ENCODE data around the gene PREP. TPM values are rescaled to one million over a fixed set of nuclear protein-coding genes. Genes with fewer than 3 reads are reported as not detected.
A peak's percentile ranks its signal among the peaks of the same experiment; 100 is the strongest.

The PREP gene
- total RNA-seq, result 10 to 100 TPM; 46.4 to 46.9 TPM

DNA sequence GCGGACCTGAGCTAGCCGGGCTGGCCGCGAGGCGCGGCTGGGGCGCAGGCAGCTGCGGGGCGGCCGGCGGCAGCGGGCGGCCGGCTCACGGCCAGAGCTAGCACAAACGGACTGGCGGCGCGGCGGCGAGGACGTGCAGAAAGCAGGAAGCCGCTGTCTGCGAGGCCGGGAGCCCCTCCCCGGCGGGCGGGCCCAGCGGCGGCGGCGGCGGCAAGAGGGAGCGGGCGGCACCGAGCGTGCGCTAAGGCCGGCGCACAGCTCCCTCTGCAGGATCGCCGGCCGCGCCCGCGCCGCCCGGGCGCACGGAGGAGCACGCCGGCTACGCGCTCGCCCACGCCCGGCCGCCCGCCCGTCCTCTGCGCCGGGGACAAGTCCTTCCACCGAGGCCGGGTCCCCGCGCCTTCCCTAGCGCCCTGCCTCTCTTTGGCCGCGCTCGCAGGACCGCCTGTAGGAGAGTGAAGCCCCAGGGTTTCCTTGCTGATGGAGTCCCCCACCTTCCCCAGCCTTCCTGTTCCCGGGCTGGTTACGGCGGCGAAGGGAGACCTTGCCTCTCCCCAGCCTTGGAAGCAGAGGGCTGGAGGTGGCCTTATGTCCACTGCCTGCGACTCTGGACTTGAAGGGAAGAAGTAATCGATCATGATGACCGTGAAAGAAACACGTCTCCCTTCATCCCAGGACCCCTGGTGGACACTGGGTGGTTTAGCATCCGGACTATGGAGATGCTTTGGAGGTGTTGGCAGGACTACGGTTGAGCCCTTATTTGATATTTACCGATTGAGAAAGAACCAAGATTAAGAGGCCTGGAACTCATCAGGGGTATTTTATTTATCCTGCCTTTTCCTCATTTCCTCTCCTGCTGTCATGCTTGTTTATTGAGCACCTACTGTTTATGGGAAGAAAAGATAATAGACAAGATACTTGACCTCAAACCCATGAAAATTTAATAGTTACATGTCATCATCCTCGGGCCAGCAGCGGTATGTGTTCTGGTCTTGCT is at the start of gene PREP:
TSS of gene PREP (minus strand) at position 144 of the 997 bp plus-strand sequence. CDS start 191 bp downstream, outside the sequence.
- Mint-ChIP-seq H3K36me3 (ENCODE audit: low read depth) (no peaks in the 10 kb centered on the region), H3K4me1 (ENCODE audit: low read depth) (peaks cover 56% of the 10 kb centered on the region), H3K27me3 (peaks cover 3% of the 10 kb centered on the region), H3K9me3 (no peaks in the 10 kb centered on the region), H3K4me3 (peak within 1 kb of the TSS; percentile 84), H3K27ac (peak within 1 kb of the TSS; percentile 79)
- DNase-seq (peak; percentile 84), ATAC-seq (peak; percentile 95)
- ChIA-PET CTCF (interaction anchor here (0.8 to 2.1 kb wide), 23 partner anchors 8 to 434 kb away, joined by 3 to 14 read pairs (median 4); no protein-coding TSS in a partner anchor), POLR2A (interaction anchor here (1.0 kb wide), 1 partner anchor 13 kb away, joined by 3 read pairs; no protein-coding TSS in a partner anchor)
- intact Hi-C loops (cut with micrococcal nuclease), result loop anchor here (5.0 kb wide), 1 partner anchor 316 kb away; no protein-coding TSS in a partner anchor
- TF ChIP-seq, protein P1, sequence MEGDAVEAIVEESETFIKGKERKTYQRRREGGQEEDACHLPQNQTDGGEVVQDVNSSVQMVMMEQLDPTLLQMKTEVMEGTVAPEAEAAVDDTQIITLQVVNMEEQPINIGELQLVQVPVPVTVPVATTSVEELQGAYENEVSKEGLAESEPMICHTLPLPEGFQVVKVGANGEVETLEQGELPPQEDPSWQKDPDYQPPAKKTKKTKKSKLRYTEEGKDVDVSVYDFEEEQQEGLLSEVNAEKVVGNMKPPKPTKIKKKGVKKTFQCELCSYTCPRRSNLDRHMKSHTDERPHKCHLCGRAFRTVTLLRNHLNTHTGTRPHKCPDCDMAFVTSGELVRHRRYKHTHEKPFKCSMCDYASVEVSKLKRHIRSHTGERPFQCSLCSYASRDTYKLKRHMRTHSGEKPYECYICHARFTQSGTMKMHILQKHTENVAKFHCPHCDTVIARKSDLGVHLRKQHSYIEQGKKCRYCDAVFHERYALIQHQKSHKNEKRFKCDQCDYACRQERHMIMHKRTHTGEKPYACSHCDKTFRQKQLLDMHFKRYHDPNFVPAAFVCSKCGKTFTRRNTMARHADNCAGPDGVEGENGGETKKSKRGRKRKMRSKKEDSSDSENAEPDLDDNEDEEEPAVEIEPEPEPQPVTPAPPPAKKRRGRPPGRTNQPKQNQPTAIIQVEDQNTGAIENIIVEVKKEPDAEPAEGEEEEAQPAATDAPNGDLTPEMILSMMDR (IDR thresholded peaks at IDR 0.05), result peak; percentile 80

DNA sequence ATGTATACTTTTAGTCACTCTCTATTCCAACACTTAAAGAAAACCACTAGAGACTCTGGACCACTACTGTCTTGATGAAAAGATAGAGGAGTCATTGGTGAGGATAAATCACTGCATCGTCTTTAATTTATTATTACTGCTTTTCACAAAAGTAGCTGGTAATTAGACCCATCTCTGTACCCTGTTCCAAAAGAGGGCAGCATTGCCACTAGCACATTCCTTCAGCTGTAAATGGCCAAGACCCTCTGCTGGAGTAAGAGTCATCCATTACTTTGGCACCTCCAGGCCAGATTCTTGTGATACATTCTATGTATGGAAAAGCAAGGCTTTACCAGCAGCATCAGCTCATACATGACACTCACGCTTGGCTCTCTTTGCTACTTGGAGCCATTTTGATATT is 49.5 kb upstream of the PREP start:
- H3K27me3 Mint-ChIP-seq, result no peaks in the 10 kb centered on the region
- intact Hi-C loops (cut with micrococcal nuclease), result no loop called here
- peaks cover 30% of the 10 kb centered on the region for H3K4me1 Mint-ChIP-seq (ENCODE audit: low read depth)
- ChIA-PET CTCF (interaction anchor here (1.3 to 3.4 kb wide), 2 partner anchors 20 to 31 kb away, joined by 3 to 22 read pairs; no protein-coding TSS in a partner anchor), POLR2A (no interaction called here)
- TF ChIP-seq, protein P1 (IDR thresholded peaks at IDR 0.05), result no peak
- no peaks in the 10 kb centered on the region for H3K9me3 Mint-ChIP-seq
- peak overlapping the region; percentile 42 for H3K27ac Mint-ChIP-seq
- DNase-seq, result no peak
- no peak overlapping the region for H3K4me3 Mint-ChIP-seq
- peaks cover 4% of the 10 kb centered on the region for H3K36me3 Mint-ChIP-seq (ENCODE audit: low read depth)
- ATAC-seq, result no peak

- CTCF ChIA-PET, result no interaction called here
- H3K4me3 Mint-ChIP-seq, result no peak overlapping the region
- H3K27me3 Mint-ChIP-seq, result no peaks in the 10 kb centered on the region
- H3K27ac Mint-ChIP-seq, result no peak overlapping the region
- H3K36me3 Mint-ChIP-seq (ENCODE audit: low read depth), result peaks cover 3% of the 10 kb centered on the region
- ATAC-seq (no peak), DNase-seq (no peak)
- H3K4me1 Mint-ChIP-seq (ENCODE audit: low read depth), result peaks cover 28% of the 10 kb centered on the region
- intact Hi-C loops (cut with micrococcal nuclease), result no loop called here
- no peaks in the 10 kb centered on the region for H3K9me3 Mint-ChIP-seq
- POLR2A ChIA-PET, result no interaction called here
- TF ChIP-seq, protein P1 (IDR thresholded peaks at IDR 0.05), result no peak
These were observed 47.0 kb upstream of the PREP start for GRCh38 chr6:105449756-105450390.

DNA sequence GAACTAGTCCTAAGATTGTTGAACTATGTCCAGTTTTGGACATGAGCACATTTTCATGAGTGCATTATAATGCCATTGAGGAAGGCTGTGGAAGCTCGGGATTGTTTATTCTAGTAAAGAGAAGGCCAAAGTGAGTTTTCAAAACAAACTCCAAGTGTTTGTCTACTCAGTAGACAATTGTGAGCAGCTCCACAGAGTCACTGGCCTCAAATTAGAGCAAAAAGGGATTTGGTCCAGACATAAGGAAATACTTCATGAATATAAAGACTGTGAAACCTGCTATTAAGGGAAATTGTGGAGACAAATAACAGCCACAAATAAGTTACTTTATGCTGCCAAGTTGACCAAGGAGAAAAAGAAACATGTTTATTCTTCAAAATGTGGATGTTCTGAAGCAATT is 42.6 kb upstream of the PREP start:
- H3K36me3 Mint-ChIP-seq (ENCODE audit: low read depth), result no peaks in the 10 kb centered on the region
- H3K4me3 Mint-ChIP-seq, result no peak overlapping the region
- no peaks in the 10 kb centered on the region for H3K4me1 Mint-ChIP-seq (ENCODE audit: low read depth)
- no peaks in the 10 kb centered on the region for H3K27me3 Mint-ChIP-seq
- no peak overlapping the region for H3K27ac Mint-ChIP-seq
- ChIA-PET CTCF (interaction anchor here (1.0 to 2.4 kb wide), 4 partner anchors 13 to 41 kb away, joined by 3 to 11 read pairs (median 4); no protein-coding TSS in a partner anchor), POLR2A (no interaction called here)
- ATAC-seq (no peak), DNase-seq (no peak)
- TF ChIP-seq, protein P1 (IDR thresholded peaks at IDR 0.05), result no peak
- H3K9me3 Mint-ChIP-seq, result no peaks in the 10 kb centered on the region
- intact Hi-C loops (cut with micrococcal nuclease), result no loop called here
